ENCODE measurements around the gene C12orf50.
"Not testable (repeated sequence)": the region's sequence is repeated elsewhere in the genome, so short reads cannot be mapped to it uniquely, and the experiment has no call there.

The C12orf50 gene

DNA sequence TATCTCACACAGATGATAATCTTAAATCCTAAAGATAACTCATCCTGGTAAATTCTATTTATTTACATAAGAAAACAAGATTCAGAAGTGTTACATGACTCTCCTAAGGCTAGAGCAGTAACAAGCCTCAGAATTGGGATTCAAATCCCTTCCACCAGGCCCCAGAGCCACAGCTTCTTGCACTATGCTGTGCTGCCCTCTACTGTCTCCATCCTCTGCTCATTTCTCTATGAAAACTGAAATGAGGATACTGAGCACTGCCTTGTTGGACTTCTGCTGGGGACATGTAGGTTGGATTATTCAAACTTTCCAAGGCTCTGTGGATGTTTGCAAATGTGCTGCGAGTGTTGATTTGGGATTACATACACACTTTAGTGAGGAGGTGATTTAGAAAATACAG is 23.5 kb upstream of the C12orf50 start:
- TF ChIP-seq CTCF (IDR thresholded peaks at IDR 0.05) = no peak
- Histone ChIP-seq H3K27ac (no peak overlapping the region), H3K4me3 (no peak overlapping the region)
- no peak for DNase-seq (ENCODE audit: low spot score)

- DNase-seq (ENCODE audit: low spot score) = no peak
- no peak overlapping the region for H3K4me3 ChIP-seq
- TF ChIP-seq CTCF (IDR thresholded peaks at IDR 0.05) = no peak
- H3K27ac ChIP-seq = no peak overlapping the region
Measured at GRCh38 chr12:88044035-88044434, 14.8 kb upstream of the C12orf50 start.

DNA sequence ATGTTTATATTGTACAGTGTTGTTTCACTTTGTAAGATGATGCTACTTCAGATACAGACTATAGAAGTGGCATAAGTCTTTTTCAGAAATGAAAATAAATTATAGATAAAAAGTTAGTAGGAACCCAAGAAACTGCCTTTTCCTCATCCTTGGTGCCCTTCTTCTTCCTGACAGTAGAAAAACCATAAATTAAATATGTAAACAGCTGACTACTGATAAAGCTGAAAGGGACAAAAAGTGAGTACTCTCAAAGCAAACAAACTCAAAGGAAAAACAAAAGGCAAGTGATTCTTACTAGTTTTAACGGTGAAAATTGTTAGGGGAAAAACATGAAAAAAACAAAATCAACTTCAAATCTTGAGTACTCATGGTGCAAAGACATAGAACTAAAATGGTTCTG is 8.6 kb upstream of the C12orf50 start:
- H3K4me3 ChIP-seq = no peak overlapping the region
- no peak for DNase-seq (ENCODE audit: low spot score)
- TF ChIP-seq CTCF (IDR thresholded peaks at IDR 0.05) = no peak
- H3K27ac ChIP-seq = no peak overlapping the region

DNA sequence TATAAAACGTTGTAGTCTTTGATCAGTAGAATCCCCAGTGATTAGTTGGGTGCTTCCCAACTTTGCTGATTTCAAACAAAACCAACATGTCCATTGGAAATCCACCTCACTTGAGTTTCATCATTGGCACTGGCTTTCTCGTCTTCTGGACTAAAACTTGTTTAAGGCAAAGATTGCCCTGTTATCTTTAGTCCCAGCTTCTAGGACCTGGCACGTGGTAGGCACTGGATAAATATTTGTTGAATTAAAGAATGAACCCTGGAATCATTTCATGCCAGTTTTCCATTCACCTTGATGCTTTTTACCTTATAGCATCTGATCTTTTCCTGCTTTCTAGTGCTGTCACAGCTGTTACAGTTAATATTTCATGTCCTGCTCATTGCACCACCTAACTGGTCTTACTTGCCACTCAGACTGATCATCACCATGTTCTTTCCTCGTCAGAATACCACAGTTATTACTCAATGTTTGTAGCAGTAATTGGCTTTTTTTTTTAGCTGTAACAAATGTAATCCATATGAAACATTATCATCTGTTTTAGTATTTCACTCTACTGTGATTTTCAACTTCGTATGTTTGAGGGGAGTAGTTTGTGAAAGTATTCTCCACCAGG is 7.3 kb upstream of the C12orf50 start:
- TF ChIP-seq CTCF (IDR thresholded peaks at IDR 0.05) = no peak
- Histone ChIP-seq H3K27ac (peak overlapping the region in 1 of 2 donors; percentile 67), H3K4me3 (peak overlapping the region; percentile 84)
- DNase-seq (ENCODE audit: low spot score) = no peak

DNA sequence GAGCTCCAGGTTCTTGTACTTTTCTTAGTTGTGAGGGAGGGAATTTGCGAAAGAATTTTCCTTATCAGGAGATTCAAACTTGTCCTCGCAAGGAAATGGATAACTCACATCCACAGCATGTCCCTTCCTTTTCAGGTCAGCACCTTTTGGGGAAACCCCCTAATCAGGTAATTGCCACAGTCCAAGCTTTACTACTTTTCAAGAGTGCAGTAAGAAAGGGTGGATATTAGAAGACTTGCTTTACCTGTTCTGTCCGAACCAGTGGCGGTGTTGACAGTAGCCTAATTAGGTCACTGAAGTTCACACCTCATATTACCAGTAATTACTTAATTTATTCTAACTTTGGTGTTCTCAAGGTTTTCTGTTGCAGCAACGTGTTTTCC is 6.7 kb upstream of the C12orf50 start:
- Histone ChIP-seq H3K27ac (peak overlapping the region; percentile 67 to 80), H3K4me3 (peak overlapping the region; percentile 84)
- no peak for DNase-seq (ENCODE audit: low spot score)
- TF ChIP-seq CTCF (IDR thresholded peaks at IDR 0.05) = no peak

DNA sequence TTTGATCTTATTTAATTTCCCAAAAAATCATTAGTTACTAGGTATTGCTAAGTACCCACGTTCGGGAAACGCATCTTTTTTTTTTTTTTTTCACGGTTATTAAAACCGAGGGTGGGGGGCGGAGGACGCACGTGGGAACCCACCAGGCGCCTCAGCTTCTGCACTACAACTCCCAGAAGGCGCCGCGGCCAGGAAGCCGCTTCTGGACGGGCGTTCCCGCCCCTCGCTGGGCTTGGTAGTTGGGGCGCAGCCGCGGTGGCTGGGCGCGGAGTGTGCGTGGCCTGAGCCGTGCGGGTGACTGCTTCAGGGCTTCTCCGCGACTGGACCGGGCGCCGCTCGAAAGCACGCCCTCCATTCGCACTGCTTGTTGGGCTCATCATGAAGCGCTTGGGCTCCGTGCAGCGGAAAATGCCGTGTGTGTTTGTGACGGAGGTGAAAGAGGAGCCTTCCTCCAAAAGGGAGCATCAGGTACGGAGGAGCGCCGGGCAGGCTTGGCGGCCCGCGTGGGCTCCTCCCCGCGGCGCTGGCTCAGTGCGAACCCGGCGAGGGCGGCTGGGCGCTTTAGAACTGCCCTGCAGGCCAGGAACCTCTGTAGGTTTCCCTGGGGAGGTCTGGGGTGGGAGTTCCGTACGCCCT is 6.2 kb upstream of the C12orf50 start:
- peak overlapping the region; percentile 84 for H3K4me3 ChIP-seq
- TF ChIP-seq CTCF (IDR thresholded peaks at IDR 0.05) = no peak
- H3K27ac ChIP-seq = peak overlapping the region; percentile 67 to 80
- DNase-seq (ENCODE audit: low spot score) = peak; percentile 92

DNA sequence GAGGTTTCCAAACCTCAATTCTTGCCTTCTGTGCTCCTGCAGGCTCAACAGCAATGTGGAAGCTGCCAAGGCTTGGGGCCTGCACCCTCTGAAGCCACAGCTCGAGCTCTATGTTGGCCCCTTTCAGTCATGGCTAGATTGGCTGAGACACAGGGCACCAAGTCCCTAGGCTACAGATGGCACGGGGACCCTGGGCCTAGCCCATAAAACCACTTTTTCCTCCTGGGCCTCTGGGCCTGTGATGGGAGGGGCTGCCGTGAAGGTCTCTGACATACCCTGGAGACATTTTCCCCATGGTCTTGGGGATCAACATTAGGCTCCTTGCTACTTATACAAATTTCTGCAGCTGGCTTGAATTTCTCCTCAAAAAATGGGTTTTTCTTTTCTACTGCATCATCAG is 2.0 kb upstream of the C12orf50 start:
- not testable (repeated sequence) for DNase-seq (ENCODE audit: low spot score); H3K27ac ChIP-seq; H3K4me3 ChIP-seq
